Ovary (tissue), 3 donors: ENCODE measurements around the gene ACOT6.
"Not testable (repeated sequence)": the region's sequence is repeated elsewhere in the genome, so short reads cannot be mapped to it uniquely, and the experiment has no call there.

Source experiments
- POLR2A ChIP-seq: fragments of 450-650 bp; IDR thresholded peaks from one replicate; pipeline ENCODE4 v1.6.1; 2017; ENCODE audit warnings: antibody characterized with exemption, mild to moderate bottlenecking, moderate library complexity
- TF ChIP-seq, protein P1 (sequence below), 3 donors: fragments of 450-650 bp in 2 of 3; fragments of 200-600 bp in 1 of 3; IDR thresholded peaks; one replicate each; pipeline versions ENCODE4 v1.5.1 to v1.8.0; 2016 to 2022; ENCODE audit warnings: antibody characterized with exemption in 3 of 3, mild to moderate bottlenecking in 1 of 3
- donor health status: DM: no; HTN: no; CAD: no.

DNA sequence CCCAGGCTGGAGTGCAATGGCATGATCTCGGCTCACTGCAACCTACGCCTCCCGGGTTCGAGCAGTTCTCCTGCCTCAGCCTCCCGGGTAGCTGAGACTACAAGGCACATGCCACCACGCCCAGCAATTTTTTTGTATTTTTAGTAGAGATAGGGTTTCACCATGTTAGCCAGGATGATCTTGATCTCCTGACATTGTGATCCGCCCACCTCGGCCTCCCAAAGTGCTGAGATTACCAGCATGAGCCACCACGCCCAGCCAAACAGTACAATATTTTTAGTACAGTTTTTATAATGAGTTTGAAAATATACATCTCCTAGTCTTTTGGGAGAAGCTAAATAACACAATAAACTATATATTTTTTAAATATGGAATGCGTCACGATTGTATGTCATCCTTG, 46.9 kb downstream of the ACOT6 start:
- TF ChIP-seq, protein P1, sequence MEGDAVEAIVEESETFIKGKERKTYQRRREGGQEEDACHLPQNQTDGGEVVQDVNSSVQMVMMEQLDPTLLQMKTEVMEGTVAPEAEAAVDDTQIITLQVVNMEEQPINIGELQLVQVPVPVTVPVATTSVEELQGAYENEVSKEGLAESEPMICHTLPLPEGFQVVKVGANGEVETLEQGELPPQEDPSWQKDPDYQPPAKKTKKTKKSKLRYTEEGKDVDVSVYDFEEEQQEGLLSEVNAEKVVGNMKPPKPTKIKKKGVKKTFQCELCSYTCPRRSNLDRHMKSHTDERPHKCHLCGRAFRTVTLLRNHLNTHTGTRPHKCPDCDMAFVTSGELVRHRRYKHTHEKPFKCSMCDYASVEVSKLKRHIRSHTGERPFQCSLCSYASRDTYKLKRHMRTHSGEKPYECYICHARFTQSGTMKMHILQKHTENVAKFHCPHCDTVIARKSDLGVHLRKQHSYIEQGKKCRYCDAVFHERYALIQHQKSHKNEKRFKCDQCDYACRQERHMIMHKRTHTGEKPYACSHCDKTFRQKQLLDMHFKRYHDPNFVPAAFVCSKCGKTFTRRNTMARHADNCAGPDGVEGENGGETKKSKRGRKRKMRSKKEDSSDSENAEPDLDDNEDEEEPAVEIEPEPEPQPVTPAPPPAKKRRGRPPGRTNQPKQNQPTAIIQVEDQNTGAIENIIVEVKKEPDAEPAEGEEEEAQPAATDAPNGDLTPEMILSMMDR (IDR thresholded peaks at IDR 0.05) = not testable (repeated sequence)
- not testable (repeated sequence) for TF ChIP-seq POLR2A
